Activated CD8-positive, alpha-beta T cell treated with anti-CD3 and anti-CD28 coated beads for 36 hours (primary cell): ENCODE data around the gene UNC5A. TPM values are rescaled to one million over a fixed set of nuclear protein-coding genes. Genes with fewer than 3 reads are reported as not detected.
A peak's percentile ranks its signal among the peaks of the same experiment; 100 is the strongest.

Experiments used
- ATAC-seq: fragments of 200-7000 bp; cut with Tn5 transposase; one replicate; pipeline ENCODE4 v1.10.0; 2021; ENCODE audit warnings: mild to moderate bottlenecking, moderate library complexity
- CTCF ChIA-PET: fragments of 350-600 bp; sonication (Branson Sonifier 250); formaldehyde crosslinking; loops from one replicate; lab custom pipeline; 2021; ENCODE audit warnings: antibody characterized with exemption; lab: Charles Lee
- POLR2A ChIA-PET: fragments of 350-600 bp; sonication (Branson Sonifier 250); formaldehyde crosslinking; loops from one replicate; lab custom pipeline; 2021; ENCODE audit warnings: antibody characterized with exemption; lab: Charles Lee
- DNase-seq: peaks from one replicate; pipeline ENCODE4 v3.0.0-alpha.2; 2020
- H3K27ac Mint-ChIP-seq: one replicate; pipeline ENCODE4 v1.8.0; 2021; ENCODE audit warnings: mild to moderate bottlenecking, mixed read lengths
- H3K27me3 Mint-ChIP-seq: one replicate; pipeline ENCODE4 v1.8.0; 2021; ENCODE audit warnings: mixed read lengths
- H3K36me3 Mint-ChIP-seq: one replicate; pipeline ENCODE4 v1.8.0; 2021; ENCODE audit warnings: low read depth, mixed read lengths
- H3K4me1 Mint-ChIP-seq: one replicate; pipeline ENCODE4 v1.8.0; 2021; ENCODE audit warnings: low read depth, mixed read lengths
- H3K4me3 Mint-ChIP-seq: one replicate; pipeline ENCODE4 v1.8.0; 2021; ENCODE audit warnings: mild to moderate bottlenecking, moderate library complexity, mixed read lengths
- H3K9me3 Mint-ChIP-seq: one replicate; pipeline ENCODE4 v1.8.0; 2021; ENCODE audit warnings: mixed read lengths
- intact Hi-C: fragments of 100-400 bp; cut with micrococcal nuclease; formaldehyde crosslinking; loops from one replicate; pipeline ENCODE4 v1.10.0; 2022
- total RNA-seq, 2 experiments: library from RNA; stranded (reverse); gene quantifications; one replicate each; pipeline ENCODE4 v1.2.3, GENCODE V29; 2021
- TF ChIP-seq, protein P1 (sequence below): fragments of 200-600 bp; IDR thresholded peaks from one replicate; pipeline ENCODE4 v1.8.0; 2022; ENCODE audit warnings: antibody characterized with exemption, mild to moderate bottlenecking

UNC5A gene
- total RNA-seq, 2 experiments from 2014 or later = not detected

DNA sequence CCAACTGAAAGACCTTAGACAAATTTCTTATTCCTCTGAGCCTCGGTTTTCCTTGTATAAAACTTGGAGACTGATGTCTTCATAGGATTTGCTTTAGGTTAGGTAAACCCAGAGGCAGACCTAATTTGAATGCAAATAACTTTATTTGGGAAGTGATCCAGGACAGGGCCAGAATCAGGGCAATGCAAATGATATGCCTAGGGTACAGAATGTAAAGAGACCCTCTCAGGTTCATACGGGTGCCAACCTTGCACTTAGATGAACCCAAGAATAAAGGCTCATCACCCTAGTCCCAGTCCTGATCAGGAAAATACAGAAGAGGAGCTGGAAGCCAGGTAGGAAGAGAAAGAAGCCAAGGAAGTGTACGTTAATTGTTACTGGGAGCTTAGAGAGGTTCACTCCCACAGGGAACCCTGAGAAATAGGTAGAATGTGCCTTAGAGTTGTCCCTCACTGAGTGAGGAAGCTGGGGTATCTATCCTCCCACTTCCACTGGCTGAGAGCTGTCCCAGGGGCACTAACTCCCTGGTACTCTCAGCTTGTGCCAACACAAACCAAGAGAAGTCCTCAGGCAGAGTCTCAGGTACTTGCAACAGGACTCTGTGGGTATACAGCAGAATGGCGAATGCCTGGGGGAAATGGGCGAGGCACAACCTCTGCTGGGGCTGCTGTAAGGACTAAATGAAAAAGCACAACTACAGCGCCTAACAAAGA, 91.9 kb downstream of the UNC5A start:
- Mint-ChIP-seq H3K4me3 (no peak overlapping the region), H3K27me3 (no peaks in the 10 kb centered on the region), H3K36me3 (peaks cover 36% of the 10 kb centered on the region), H3K4me1 (peaks cover 25% of the 10 kb centered on the region), H3K27ac (peak overlapping the region; percentile 83), H3K9me3 (no peaks in the 10 kb centered on the region)
- TF ChIP-seq, protein P1, sequence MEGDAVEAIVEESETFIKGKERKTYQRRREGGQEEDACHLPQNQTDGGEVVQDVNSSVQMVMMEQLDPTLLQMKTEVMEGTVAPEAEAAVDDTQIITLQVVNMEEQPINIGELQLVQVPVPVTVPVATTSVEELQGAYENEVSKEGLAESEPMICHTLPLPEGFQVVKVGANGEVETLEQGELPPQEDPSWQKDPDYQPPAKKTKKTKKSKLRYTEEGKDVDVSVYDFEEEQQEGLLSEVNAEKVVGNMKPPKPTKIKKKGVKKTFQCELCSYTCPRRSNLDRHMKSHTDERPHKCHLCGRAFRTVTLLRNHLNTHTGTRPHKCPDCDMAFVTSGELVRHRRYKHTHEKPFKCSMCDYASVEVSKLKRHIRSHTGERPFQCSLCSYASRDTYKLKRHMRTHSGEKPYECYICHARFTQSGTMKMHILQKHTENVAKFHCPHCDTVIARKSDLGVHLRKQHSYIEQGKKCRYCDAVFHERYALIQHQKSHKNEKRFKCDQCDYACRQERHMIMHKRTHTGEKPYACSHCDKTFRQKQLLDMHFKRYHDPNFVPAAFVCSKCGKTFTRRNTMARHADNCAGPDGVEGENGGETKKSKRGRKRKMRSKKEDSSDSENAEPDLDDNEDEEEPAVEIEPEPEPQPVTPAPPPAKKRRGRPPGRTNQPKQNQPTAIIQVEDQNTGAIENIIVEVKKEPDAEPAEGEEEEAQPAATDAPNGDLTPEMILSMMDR = no peak
- ChIA-PET POLR2A (interaction anchor here (1.0 kb wide), 1 partner anchor 9 kb away, joined by 3 read pairs; no protein-coding TSS in a partner anchor), CTCF (interaction anchor here (1.1 to 2.1 kb wide), 4 partner anchors 10 to 243 kb away, joined by 3 to 13 read pairs (median 4); no protein-coding TSS in a partner anchor)
- DNase-seq = no peak
- ATAC-seq = no peak
- intact Hi-C loops = no loop called here

DNA sequence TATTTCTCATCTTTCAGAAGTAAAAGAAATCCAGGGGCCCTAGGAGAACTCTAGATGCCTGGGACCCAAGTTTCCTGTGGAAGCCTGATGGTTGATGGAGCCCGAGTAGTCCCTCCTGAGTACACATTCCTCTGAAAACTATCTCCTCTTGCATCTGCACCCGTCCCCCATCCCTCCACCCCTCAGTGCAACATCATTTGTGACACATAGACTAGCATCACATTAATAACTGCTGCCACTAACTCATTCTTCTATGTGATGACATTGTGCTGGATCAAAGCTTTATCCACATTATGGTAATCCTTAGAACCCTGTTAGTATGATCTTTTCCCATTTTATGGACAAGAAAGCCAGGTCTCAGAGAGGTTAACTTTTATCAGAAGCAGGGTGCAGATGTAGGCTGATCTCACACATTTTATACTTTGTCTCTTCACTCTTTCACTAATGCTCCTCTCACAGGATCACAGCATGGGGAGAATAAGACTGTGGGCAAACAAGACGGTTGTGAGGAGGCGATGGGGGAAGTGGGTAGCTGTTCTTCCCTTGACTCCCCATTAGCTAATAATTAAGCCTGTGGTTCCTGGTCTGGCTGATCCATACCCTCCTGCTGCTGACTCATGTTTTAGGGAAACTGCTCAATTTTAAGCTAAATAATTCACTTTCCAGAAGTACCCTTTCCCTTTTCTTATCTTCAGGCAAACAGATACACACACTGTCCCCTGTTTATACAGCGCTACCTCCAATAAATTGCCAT, 92.7 kb downstream of the UNC5A start:
- CTCF ChIA-PET = interaction anchor here (1.5 to 2.1 kb wide), 3 partner anchors 56 to 242 kb away, joined by 4 to 13 read pairs (median 4); no protein-coding TSS in a partner anchor
- no peaks in the 10 kb centered on the region for H3K27me3 Mint-ChIP-seq
- POLR2A ChIA-PET = no interaction called here
- no peak for ATAC-seq
- H3K4me3 Mint-ChIP-seq = no peak overlapping the region
- intact Hi-C loops = no loop called here
- no peaks in the 10 kb centered on the region for H3K9me3 Mint-ChIP-seq
- TF ChIP-seq, protein P1 = no peak
- peaks cover 25% of the 10 kb centered on the region for H3K4me1 Mint-ChIP-seq
- H3K36me3 Mint-ChIP-seq = peaks cover 40% of the 10 kb centered on the region
- H3K27ac Mint-ChIP-seq = peak overlapping the region; percentile 39
- no peak for DNase-seq

DNA sequence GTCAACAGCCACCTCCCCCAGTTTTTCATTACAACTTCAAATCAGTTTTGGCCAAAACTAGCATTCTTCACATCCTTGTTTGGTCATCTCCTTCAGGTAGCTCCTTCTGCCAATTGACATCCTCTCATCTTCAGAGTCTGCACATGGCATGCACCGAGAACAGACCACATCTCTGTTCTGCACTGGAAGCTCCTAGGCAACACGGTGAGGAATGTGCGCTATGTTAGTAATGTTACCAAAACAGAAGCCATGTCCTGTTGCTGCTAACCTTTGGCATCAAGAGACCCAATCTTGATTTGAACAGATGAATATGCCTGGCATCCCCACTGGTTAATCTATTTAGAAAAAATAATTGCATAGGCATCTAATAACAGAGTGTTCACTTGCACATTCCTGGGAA, 93.9 kb downstream of the UNC5A start:
- Mint-ChIP-seq H3K4me1 (peaks cover 23% of the 10 kb centered on the region), H3K36me3 (peaks cover 42% of the 10 kb centered on the region), H3K27me3 (no peaks in the 10 kb centered on the region), H3K27ac (peak overlapping the region; percentile 37), H3K9me3 (no peaks in the 10 kb centered on the region), H3K4me3 (no peak overlapping the region)
- TF ChIP-seq, protein P1 = no peak
- intact Hi-C loops = no loop called here
- CTCF ChIA-PET = interaction anchor here (1.5 kb wide), 1 partner anchor 210 kb away, joined by 4 read pairs; no protein-coding TSS in a partner anchor
- POLR2A ChIA-PET = no interaction called here
- DNase-seq (no peak), ATAC-seq (no peak)

DNA sequence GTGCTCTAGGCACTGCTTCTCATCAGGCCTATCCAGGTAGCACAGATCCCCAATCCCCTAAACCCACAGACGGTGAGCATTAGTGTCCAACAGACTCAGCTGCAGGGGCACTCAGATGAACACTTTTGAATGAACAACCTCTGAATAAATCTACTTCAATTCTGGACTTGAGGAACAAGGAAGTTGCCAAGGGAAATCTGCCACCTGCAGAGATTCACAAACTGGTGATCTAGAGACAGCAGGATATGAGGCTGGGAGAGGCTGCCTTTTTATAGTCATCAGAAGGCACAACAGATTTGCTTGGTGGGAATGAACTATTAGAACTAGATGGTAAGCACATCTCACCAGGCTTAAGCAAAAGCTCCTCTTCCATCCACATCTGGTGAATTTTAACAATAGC, 95.8 kb downstream of the UNC5A start:
- no peak for ATAC-seq
- no peak for DNase-seq
- H3K36me3 Mint-ChIP-seq = peaks cover 40% of the 10 kb centered on the region
- H3K9me3 Mint-ChIP-seq = no peaks in the 10 kb centered on the region
- TF ChIP-seq, protein P1 = no peak
- ChIA-PET POLR2A (no interaction called here), CTCF (no interaction called here)
- H3K4me3 Mint-ChIP-seq = no peak overlapping the region
- H3K4me1 Mint-ChIP-seq = peaks cover 24% of the 10 kb centered on the region
- no peaks in the 10 kb centered on the region for H3K27me3 Mint-ChIP-seq
- intact Hi-C loops = no loop called here
- H3K27ac Mint-ChIP-seq = no peak overlapping the region

DNA sequence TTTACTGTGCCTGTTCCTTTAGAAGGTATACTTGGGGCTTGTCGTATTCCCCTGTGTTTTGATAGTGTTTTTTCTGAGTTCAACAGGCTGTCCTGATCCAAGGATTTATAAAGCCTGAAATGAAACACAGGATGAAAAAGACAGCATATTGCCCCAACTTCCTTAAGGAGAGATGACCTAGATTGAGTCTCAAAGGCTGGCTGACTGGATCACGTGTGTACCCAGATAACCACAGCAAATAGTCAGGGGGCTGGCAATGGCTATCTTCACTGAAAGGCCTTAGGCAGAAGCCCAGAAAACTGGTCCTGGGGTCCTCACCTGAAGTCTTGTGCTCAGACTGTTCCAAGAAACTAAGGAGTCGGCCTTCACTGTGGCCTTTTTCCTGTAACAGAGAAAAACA, 96.4 kb downstream of the UNC5A start:
- intact Hi-C loops = no loop called here
- H3K27me3 Mint-ChIP-seq = no peaks in the 10 kb centered on the region

More for the DNA sequence above, 96.4 kb downstream of the UNC5A start:
- Mint-ChIP-seq H3K9me3 (no peaks in the 10 kb centered on the region), H3K27ac (no peak overlapping the region), H3K4me3 (no peak overlapping the region), H3K36me3 (peaks cover 37% of the 10 kb centered on the region), H3K4me1 (peaks cover 21% of the 10 kb centered on the region)
- ATAC-seq = no peak
- TF ChIP-seq, protein P1 = no peak
- CTCF ChIA-PET = no interaction called here
- no peak for DNase-seq
- POLR2A ChIA-PET = no interaction called here
